Gastroesophageal sphincter (tissue), 3 donors: ENCODE measurements around the gene RAPGEF1.
"Not testable (repeated sequence)": the region's sequence is repeated elsewhere in the genome, so short reads cannot be mapped to it uniquely, and the experiment has no call there.

ENCODE experiments used
- POLR2AphosphoS5 ChIP-seq: sonication (generic); formaldehyde crosslinking; IDR thresholded peaks from one replicate; pipeline ENCODE4 v1.6.1; 2017; ENCODE audit warnings: antibody characterized with exemption
- TF ChIP-seq, protein P1 (sequence below), 4 experiments: fragments of 200-600 bp in 2 of 4; fragments of 450-650 bp in 2 of 4; sonication (generic) in 1 of 4; IDR thresholded peaks; one replicate each; pipeline ENCODE4 v1.5.1; 2017 to 2019; ENCODE audit warnings: antibody characterized with exemption in 4 of 4, mild to moderate bottlenecking in 2 of 4, moderate library complexity in 2 of 4

DNA sequence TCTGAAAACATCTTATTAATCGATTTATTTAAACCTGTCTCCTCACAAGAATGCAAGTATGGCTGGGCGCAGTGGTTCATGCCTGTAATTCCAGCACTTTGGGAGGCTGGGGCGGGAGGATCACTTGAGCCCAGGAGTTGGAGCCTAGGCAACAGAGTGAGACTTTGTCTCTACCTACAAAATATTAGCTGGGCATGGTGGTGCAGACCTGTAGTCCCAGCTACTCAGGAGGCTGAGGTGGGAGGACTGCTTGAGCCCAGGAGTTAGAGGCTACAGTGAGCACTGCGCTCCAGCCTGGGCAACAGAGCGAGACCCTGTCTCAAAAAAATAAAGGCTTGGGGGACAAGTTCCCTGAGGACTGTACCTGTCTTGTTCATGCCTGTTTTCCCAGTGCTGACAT lies 85.5 kb downstream of the RAPGEF1 start:
- TF ChIP-seq, protein P1, sequence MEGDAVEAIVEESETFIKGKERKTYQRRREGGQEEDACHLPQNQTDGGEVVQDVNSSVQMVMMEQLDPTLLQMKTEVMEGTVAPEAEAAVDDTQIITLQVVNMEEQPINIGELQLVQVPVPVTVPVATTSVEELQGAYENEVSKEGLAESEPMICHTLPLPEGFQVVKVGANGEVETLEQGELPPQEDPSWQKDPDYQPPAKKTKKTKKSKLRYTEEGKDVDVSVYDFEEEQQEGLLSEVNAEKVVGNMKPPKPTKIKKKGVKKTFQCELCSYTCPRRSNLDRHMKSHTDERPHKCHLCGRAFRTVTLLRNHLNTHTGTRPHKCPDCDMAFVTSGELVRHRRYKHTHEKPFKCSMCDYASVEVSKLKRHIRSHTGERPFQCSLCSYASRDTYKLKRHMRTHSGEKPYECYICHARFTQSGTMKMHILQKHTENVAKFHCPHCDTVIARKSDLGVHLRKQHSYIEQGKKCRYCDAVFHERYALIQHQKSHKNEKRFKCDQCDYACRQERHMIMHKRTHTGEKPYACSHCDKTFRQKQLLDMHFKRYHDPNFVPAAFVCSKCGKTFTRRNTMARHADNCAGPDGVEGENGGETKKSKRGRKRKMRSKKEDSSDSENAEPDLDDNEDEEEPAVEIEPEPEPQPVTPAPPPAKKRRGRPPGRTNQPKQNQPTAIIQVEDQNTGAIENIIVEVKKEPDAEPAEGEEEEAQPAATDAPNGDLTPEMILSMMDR (IDR thresholded peaks at IDR 0.05) = not testable (repeated sequence)
- TF ChIP-seq POLR2AphosphoS5 = not testable (repeated sequence)
